Activated T-helper 2 cell treated with anti-CD3 and anti-CD28 coated beads, Interferon-gamma antibody, Interleukin-2, Interleukin-4, amounts not matched to agents 10 μg/mL and 5 μg/mL and 100 μg/mL, durations not matched to agents 14 hours and 24 hours and 36 hours (primary cell): ENCODE measurements around the gene MARCHF3. TPM values are rescaled to one million over a fixed set of nuclear protein-coding genes. Genes with fewer than 3 reads are reported as not detected.
A peak's percentile ranks its signal among the peaks of the same experiment; 100 is the strongest.

Experiments
- DNase-seq: peaks from one replicate; pipeline ENCODE4 v3.0.0; 2021; ENCODE audit warnings: low spot score
- H3K27ac Mint-ChIP-seq: one replicate; pipeline ENCODE4 v1.8.0; 2021; ENCODE audit warnings: mixed read lengths
- H3K27me3 Mint-ChIP-seq: one replicate; pipeline ENCODE4 v1.8.0; 2021; ENCODE audit warnings: low read depth, mixed read lengths
- H3K36me3 Mint-ChIP-seq: one replicate; pipeline ENCODE4 v1.8.0; 2021; ENCODE audit warnings: low read depth, mixed read lengths
- H3K4me1 Mint-ChIP-seq: one replicate; pipeline ENCODE4 v1.8.0; 2021; ENCODE audit warnings: low read depth, mixed read lengths
- H3K4me3 Mint-ChIP-seq: one replicate; pipeline ENCODE4 v1.8.0; 2021; ENCODE audit warnings: low read depth, mild to moderate bottlenecking, moderate library complexity, mixed read lengths
- H3K9me3 Mint-ChIP-seq: one replicate; pipeline ENCODE4 v1.8.0; 2021; ENCODE audit warnings: mixed read lengths
- intact Hi-C: fragments of 100-400 bp; cut with micrococcal nuclease; formaldehyde crosslinking; loops from one replicate; pipeline ENCODE4 v1.15.1; 2023
- total RNA-seq: library from RNA; stranded (reverse); gene quantifications from 2 replicates; pipeline ENCODE4 v1.2.3, GENCODE V29; 2022

The MARCHF3 gene
- total RNA-seq, 1 donor from 2014 or later: 1.9 TPM

DNA sequence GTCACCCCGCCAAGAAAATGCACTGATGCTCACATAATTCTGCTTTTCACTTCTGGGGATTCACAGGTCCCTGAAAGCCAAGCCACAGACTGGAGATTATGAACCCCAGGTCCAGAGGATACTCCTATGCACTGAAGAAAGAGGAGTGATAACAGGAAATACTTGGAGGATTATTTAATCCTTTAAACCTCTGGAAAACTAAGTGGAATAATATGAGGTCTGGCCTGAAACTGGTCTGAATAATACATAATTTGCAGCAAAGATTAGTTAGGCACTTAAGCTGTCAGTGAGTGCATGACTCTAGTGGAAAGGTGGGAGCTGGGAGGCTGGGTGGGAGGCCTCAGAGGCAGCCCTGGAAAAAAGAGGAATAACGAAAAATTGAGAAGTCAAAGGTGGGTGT lies 45.7 kb downstream of the MARCHF3 start:
- Mint-ChIP-seq H3K4me3 (no peak overlapping the region), H3K36me3 (no peaks in the 10 kb centered on the region), H3K9me3 (no peaks in the 10 kb centered on the region), H3K4me1 (peaks cover 13% of the 10 kb centered on the region), H3K27me3 (no peaks in the 10 kb centered on the region), H3K27ac (no peak overlapping the region)
- no peak for DNase-seq
- intact Hi-C loops: loop anchor here (10.0 kb wide), 1 partner anchor 90 kb away; the partner anchor contains the start of gene C5orf63

DNA sequence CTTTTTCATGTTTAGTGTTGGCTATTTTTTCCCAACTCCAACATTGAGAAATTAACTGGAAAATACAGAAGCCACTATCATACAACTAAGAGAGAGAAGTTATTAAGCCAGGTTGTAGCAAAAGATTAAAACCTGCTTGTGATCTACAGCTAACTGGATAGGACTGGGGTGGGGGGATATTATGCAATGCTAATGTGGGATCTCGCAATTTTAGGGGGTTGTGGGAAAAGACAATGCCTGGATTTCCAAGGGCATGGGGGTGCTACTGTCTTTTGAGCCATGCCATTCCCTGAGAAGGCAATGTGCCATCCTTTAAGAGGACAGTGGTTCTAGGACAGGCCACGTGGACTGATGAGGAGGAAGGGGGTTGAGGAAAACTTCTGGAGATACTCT lies 46.5 kb downstream of the MARCHF3 start:
- no peaks in the 10 kb centered on the region for H3K36me3 Mint-ChIP-seq
- H3K27me3 Mint-ChIP-seq: no peaks in the 10 kb centered on the region
- intact Hi-C loops: loop anchor here (10.0 kb wide), 1 partner anchor 91 kb away; the partner anchor contains the start of gene C5orf63
- no peak overlapping the region for H3K27ac Mint-ChIP-seq
- no peak for DNase-seq
- H3K9me3 Mint-ChIP-seq: no peaks in the 10 kb centered on the region
- H3K4me3 Mint-ChIP-seq: no peak overlapping the region
- peaks cover 13% of the 10 kb centered on the region for H3K4me1 Mint-ChIP-seq

DNA sequence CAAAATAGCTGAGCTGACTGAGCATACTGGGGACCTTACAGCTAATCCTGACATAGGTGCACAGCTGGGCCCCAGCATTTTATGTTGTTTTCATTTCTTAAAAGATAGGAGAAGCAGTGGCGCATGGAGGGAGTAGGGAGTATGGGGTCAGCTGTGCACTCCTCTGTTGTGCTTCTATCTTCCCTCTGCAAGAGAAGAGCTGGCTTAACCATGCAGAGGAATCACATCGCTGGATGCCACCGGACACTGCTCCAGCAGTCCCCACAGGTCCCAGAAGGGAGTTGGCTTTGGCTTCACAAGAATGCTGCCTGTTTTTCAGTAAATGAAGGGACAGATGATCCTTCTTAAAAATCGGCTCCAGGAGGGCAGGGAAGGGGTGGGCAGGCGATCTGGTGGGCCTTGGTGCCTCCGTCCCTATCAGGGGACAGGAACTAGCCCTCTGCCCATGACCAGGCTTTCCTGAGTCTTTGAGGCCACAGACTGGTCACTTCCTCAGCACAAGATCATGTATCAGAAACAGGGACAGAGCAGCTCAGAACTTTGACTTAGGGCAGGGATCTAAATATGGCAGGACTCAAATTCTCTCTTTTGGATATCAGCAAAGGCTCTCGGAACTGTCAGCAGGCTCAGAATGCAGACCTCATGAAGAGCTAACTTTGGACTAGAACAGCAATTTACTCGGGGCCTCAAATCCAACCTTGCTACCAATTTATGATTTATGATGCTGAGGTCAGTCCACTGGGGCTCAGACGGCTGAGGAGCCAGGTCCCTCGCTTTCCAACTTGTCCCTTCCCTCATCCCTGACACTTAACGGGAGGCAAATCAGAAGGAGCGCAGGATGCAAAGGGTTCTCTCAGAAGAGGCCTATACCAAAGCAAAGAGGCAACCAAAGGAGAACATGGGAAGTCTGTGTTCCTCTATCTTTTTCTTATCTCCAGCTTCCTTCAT lies 47.2 kb downstream of the MARCHF3 start:
- Mint-ChIP-seq H3K36me3 (no peaks in the 10 kb centered on the region), H3K27me3 (no peaks in the 10 kb centered on the region), H3K4me3 (no peak overlapping the region), H3K4me1 (peaks cover 10% of the 10 kb centered on the region), H3K27ac (no peak overlapping the region), H3K9me3 (no peaks in the 10 kb centered on the region)
- no peak for DNase-seq
- intact Hi-C loops: loop anchor here (10.0 kb wide), 1 partner anchor 92 kb away; the partner anchor contains the start of gene C5orf63

DNA sequence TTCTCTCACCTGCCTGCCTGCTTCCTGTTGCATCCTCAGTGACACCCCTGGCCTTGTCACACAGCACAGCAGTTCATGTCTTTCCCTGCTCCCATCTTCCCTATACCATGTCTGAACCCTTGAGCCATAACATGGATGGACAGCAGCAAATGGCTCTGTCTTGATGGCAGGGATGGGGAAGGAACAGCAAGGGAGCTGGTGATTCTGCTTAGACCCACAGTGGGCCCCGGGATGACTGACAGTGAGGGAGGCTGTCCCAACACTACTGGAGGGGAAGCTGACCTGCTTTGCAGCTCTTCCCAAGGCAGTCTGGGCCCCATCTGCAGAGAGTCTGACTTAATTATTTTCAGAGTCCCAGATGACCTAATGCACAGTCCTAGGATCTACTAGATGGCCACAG lies 48.2 kb downstream of the MARCHF3 start:
- intact Hi-C loops: loop anchor here (10.0 kb wide), 1 partner anchor 93 kb away; the partner anchor contains the start of gene C5orf63
- no peaks in the 10 kb centered on the region for H3K36me3 Mint-ChIP-seq
- no peak for DNase-seq
- H3K4me3 Mint-ChIP-seq: no peak overlapping the region
- no peaks in the 10 kb centered on the region for H3K27me3 Mint-ChIP-seq
- H3K9me3 Mint-ChIP-seq: no peaks in the 10 kb centered on the region
- no peak overlapping the region for H3K27ac Mint-ChIP-seq
- no peaks in the 10 kb centered on the region for H3K4me1 Mint-ChIP-seq

DNA sequence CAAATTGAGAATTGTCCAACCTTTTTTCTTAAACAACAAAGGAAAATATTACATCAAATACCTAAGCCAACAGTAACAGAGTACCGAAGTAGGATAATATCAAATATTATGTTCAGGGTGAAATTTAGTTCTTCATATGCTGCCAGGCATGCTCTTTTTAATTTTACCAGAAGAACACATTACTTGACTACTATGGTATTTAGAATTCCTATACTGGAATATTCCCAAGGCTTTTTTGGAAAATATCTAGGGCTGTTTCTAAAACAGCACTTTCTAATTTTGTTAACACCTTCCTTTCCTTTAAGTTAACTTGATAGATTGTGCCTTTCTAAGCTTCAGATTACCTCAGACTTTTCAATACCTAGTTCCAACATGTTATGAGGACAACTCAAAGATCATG lies 48.7 kb downstream of the MARCHF3 start:
- H3K4me3 Mint-ChIP-seq: no peak overlapping the region
- H3K4me1 Mint-ChIP-seq: peaks cover under 1% of the 10 kb centered on the region
- intact Hi-C loops: loop anchor here (10.0 kb wide), 1 partner anchor 93 kb away; the partner anchor contains the start of gene C5orf63
- H3K36me3 Mint-ChIP-seq: no peaks in the 10 kb centered on the region
- no peak overlapping the region for H3K27ac Mint-ChIP-seq
- no peak for DNase-seq
- H3K9me3 Mint-ChIP-seq: no peaks in the 10 kb centered on the region
- no peaks in the 10 kb centered on the region for H3K27me3 Mint-ChIP-seq

DNA sequence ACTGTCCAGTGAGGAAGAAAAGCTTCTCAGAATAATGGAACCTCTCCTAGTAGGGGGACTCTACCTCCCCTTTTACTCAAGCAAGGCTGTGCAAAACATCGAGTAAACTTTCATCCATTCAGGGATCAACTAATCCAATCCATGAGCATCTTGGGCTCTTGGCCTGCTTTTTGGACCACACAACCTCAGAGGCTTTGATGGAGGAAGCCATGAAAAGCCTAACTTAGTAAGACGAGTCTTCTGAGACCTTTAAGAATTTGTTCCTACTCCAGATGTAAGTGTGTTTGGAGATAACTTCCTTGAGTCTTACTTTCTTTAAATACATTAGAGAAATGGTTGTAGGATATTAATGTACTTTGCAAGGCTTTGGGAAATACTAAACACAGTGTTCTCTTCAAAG lies 49.1 kb downstream of the MARCHF3 start:
- no peaks in the 10 kb centered on the region for H3K27me3 Mint-ChIP-seq
- intact Hi-C loops: loop anchor here (10.0 kb wide), 1 partner anchor 94 kb away; the partner anchor contains the start of gene C5orf63

DNA sequence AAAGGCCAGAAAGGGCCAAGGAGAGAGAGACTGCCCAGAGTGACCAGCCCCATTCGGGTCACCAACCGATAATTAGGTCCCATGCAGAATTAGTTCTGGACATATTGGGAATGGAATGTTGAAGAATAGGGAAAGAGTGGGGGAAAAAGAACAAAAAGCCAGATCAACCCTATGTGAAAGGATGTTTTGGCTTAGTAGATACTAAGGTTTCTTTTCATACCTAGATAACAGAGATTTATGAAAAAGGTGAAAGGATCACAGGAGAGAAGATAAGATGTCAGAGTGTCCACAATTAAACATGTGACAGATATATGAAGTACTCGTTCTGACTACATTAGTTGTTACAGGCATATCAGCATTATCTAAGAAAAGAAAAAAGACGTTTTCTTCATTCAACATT lies 52.1 kb downstream of the MARCHF3 start:
- no peak overlapping the region for H3K27ac Mint-ChIP-seq
- peaks cover 7% of the 10 kb centered on the region for H3K4me1 Mint-ChIP-seq
- H3K36me3 Mint-ChIP-seq: no peaks in the 10 kb centered on the region
- H3K9me3 Mint-ChIP-seq: no peaks in the 10 kb centered on the region
- H3K27me3 Mint-ChIP-seq: no peaks in the 10 kb centered on the region
- DNase-seq: no peak
- no peak overlapping the region for H3K4me3 Mint-ChIP-seq
- intact Hi-C loops: no loop called here

More for the DNA sequence above, 49.1 kb downstream of the MARCHF3 start:
- H3K4me1 Mint-ChIP-seq: peaks cover 5% of the 10 kb centered on the region
- H3K4me3 Mint-ChIP-seq: no peak overlapping the region
- H3K9me3 Mint-ChIP-seq: no peaks in the 10 kb centered on the region
- H3K27ac Mint-ChIP-seq: no peak overlapping the region
- no peak for DNase-seq
- H3K36me3 Mint-ChIP-seq: no peaks in the 10 kb centered on the region

DNA sequence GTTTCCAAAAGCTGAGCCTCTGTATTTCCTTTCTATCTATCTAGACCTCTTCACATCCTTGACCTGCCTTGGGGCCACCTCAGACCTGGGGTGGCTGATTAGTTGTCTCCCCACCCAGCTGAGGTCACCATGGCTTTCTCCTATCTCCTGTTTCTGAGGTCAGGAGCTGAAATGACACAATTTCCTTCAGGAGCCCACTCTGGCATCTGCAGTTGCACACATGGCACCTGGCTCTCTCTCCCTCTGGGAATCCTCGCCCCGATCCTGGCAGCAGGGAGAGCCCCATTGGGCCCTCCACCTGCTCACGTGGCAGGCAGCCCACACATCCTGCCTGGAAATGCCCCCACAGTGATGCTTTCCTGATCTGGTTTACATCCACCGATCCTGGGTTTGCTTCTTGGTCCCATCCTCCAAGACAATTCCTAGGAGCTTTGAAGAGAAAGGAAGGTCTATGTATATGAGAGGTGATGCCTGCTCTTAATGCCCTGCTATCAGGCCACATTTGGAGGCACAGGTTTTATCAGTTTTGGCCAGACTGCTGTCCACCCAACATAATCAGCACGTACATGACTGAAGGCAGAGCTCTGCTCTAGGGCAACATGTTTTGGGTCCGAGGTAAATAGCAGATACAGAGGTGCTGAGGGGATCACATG lies 53.7 kb downstream of the MARCHF3 start:
- H3K9me3 Mint-ChIP-seq: no peaks in the 10 kb centered on the region
- H3K4me1 Mint-ChIP-seq: peaks cover 22% of the 10 kb centered on the region
- intact Hi-C loops: no loop called here

DNA sequence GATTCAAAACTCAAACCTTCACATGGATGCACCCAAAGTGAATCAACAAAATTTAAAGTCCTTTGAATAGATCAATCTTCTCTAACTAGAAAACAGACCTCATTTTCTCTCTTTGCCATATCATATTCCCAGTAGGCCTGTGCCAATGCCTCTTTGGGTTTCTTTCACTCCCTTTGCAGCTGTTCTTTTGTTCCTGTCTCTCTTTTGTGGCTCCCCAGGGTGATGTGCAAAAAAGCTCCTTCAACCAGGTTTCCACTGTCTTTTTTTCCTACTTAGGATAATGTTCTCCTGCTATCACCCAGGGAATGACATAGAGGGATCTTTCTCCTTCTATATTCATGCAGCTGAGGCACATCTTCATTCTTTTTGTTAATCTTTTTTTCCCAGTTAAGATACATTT lies 54.6 kb downstream of the MARCHF3 start:
- peaks cover 27% of the 10 kb centered on the region for H3K4me1 Mint-ChIP-seq
- no peak overlapping the region for H3K27ac Mint-ChIP-seq
- H3K9me3 Mint-ChIP-seq: no peaks in the 10 kb centered on the region
- H3K4me3 Mint-ChIP-seq: no peak overlapping the region
- intact Hi-C loops: no loop called here
- no peaks in the 10 kb centered on the region for H3K36me3 Mint-ChIP-seq
- no peak for DNase-seq
- no peaks in the 10 kb centered on the region for H3K27me3 Mint-ChIP-seq

More for the DNA sequence above, 53.7 kb downstream of the MARCHF3 start:
- no peak overlapping the region for H3K4me3 Mint-ChIP-seq
- H3K27ac Mint-ChIP-seq: no peak overlapping the region
- no peaks in the 10 kb centered on the region for H3K36me3 Mint-ChIP-seq
- H3K27me3 Mint-ChIP-seq: no peaks in the 10 kb centered on the region
- no peak for DNase-seq

DNA sequence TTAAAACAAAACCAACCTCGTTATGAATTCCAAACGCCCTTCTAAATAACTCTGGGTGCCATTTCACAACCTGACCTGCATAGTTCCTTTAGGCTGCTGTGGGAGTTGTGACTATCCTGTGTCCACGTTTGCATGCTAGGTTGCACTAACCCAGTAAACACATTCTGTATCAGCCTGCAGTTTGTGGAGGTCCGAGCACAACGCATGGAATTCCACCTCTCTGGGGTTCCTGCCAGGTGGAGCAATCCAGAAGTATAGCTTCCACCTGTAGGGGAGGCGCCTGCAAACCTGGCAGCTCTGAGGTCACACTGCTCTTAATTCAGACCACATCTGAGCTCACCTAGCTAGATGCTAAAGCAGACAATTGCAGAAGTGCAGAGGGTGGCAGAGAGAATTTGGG lies 57.2 kb downstream of the MARCHF3 start:
- Mint-ChIP-seq H3K4me3 (no peak overlapping the region), H3K9me3 (no peaks in the 10 kb centered on the region), H3K27me3 (no peaks in the 10 kb centered on the region), H3K27ac (no peak overlapping the region), H3K36me3 (no peaks in the 10 kb centered on the region), H3K4me1 (peaks cover 30% of the 10 kb centered on the region)
- no peak for DNase-seq
- intact Hi-C loops: no loop called here

DNA sequence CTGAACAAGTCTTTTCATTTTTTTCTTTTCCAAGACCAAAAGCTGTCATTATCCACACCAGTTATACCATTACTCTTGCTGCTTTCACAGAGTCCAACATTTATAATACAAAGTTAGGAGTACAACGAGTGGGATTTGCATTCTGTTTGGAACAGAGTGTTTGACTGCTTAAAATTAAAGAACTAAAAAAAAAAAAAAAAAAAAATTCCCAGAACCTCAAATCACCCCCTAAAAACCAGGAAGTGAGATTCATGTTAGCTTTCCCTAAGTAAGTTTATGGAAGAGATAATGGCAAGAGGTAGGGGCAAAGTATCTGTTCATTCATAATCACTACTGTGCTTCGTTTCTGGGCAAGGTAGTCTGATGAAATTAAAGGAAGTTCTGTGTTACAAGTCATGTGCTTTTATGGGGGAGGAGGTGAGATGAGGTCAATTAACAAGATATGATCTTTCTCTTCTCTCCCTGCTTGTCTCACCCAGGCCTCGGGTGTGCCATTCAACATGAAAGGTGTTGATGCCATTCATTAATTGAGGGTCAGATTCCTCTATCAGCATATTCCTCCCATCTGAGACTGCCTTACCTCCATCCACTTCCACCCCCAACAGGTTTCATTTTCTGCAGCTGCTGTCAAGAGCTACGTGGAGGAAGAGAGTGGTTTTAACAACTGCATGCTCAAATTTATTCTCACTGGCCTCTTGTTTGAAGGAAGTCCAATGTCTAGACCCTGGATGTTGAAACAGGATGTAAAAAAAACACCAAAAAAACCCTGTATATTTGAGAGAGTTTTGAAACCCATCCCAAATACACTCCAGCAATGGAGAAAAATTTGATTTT lies 58.1 kb downstream of the MARCHF3 start:
- DNase-seq: peak; percentile 31
- Mint-ChIP-seq H3K4me1 (peaks cover 30% of the 10 kb centered on the region), H3K36me3 (no peaks in the 10 kb centered on the region), H3K4me3 (no peak overlapping the region), H3K27ac (peak overlapping the region; percentile 85), H3K27me3 (no peaks in the 10 kb centered on the region), H3K9me3 (no peaks in the 10 kb centered on the region)
- intact Hi-C loops: no loop called here

DNA sequence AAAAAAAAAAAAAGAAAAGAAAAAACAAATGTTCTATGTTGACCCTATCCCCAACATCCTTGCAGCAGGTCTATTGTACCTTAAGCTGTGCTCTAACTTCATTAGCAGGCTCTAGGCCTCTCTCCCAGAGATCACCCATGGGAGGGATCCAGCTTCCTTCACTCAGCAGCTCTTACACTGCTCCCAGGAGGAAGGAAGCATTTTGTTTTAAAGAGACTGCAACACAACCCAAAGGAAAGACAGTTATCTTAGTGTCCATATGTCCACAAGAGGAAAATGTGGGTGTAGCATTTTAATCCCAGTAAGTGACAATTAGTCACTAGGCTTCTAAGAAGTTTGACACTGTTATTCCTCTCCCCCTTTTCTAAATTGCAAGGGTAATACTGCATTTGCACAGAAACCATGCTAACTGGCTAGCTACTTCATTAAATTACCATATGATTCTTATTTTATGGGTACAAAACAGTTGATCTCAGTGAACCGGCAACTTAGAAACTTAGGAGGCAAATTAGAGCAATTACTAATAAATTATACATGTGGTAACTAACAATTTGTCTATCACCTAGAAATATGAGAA lies 58.8 kb downstream of the MARCHF3 start:
- H3K36me3 Mint-ChIP-seq: no peaks in the 10 kb centered on the region
- DNase-seq: no peak
- intact Hi-C loops: no loop called here
- no peak overlapping the region for H3K27ac Mint-ChIP-seq
- H3K4me1 Mint-ChIP-seq: peaks cover 28% of the 10 kb centered on the region
- H3K4me3 Mint-ChIP-seq: no peak overlapping the region
- H3K9me3 Mint-ChIP-seq: no peaks in the 10 kb centered on the region
- H3K27me3 Mint-ChIP-seq: no peaks in the 10 kb centered on the region
